HCT116 (cell line): Measurements from ENCODE around the gene CRACDL. TPM values are rescaled to one million over a fixed set of nuclear protein-coding genes. Genes with fewer than 3 reads are reported as not detected.

Source experiments
- ATAC-seq: fragments of 200-7000 bp; cut with Tn5 transposase; 2 replicates; pipeline ENCODE4 v1.9.1; 2020; ENCODE audit warnings: mild to moderate bottlenecking, moderate library complexity
- BruUV-seq: library from RNA; stranded (reverse); fragments of 400-500 nt; replicated peaks from 2 replicates; lab custom pipeline; 2021; lab: Mats Ljungman, UMichigan
- CTCF ChIA-PET: fragments of 300-600 bp; sonication (Branson Sonifier 250); formaldehyde crosslinking; loops from one replicate; lab custom pipeline; 2021; ENCODE audit warnings: antibody characterized with exemption; lab: Charles Lee
- POLR2A ChIA-PET: fragments of 300-600, 350-600 bp; sonication (Branson Sonifier 250); formaldehyde crosslinking; loops from one replicate; lab custom pipeline; 2021; ENCODE audit warnings: antibody characterized with exemption; lab: Charles Lee
- RAD21 ChIA-PET, 2 experiments: fragments of 300-600 bp; sonication (Branson Sonifier 250); formaldehyde crosslinking; loops; one replicate each; lab custom pipeline; 2023; ENCODE audit warnings: low total read pairs in 2 of 2; ENCODE audit not compliant: uncharacterized antibody in 2 of 2, unreplicated experiment in 2 of 2, low non-redundant PET in 1 of 2; lab: Charles Lee
- DNase-seq: peaks from one replicate; pipeline ENCODE4 v3.0.0-alpha.2; 2010; ENCODE audit warnings: low read depth, low spot score
- H2AFZ ChIP-seq: fragments of 200-600 bp; shearing (Covaris generic), sonication (generic); 2 replicates; pipeline ENCODE4 v1.6.1; 2017; ENCODE audit warnings: low read depth, mixed run types, mixed read lengths, antibody characterized with exemption, low read length; ENCODE audit not compliant: poor library complexity, severe bottlenecking
- H3K27ac ChIP-seq: 2 replicates; pipeline ENCODE4 v1.5.1; 2012; ENCODE audit warnings: low read depth, low read length
- H3K27me3 ChIP-seq: fragments of 200-600 bp; sonication (generic); 2 replicates; pipeline ENCODE4 v1.6.1; 2016; ENCODE audit warnings: mixed run types, low read length, mixed read lengths; ENCODE audit not compliant: insufficient read depth
- H3K36me3 ChIP-seq, 2 experiments: fragments of 200-500 bp in 1 of 2; fragments of 200-600 bp in 1 of 2; sonication (Bioruptor generic) in 1 of 2; sonication (generic) in 1 of 2; 2 replicates each; pipeline versions ENCODE4 v1.5.1 to v1.6.1; 2014 to 2016; ENCODE audit warnings: low read length in 2 of 2, inconsistent platforms in 1 of 2, mixed read lengths in 1 of 2, mixed run types in 1 of 2; ENCODE audit not compliant: insufficient read depth in 2 of 2, control insufficient read depth in 1 of 2
- H3K4me1 ChIP-seq, 2 experiments: fragments of 200-600 bp in 1 of 2; sonication (generic) in 1 of 2; 2 replicates each; pipeline versions ENCODE4 v1.5.1 to v1.6.1; 2012 to 2017; ENCODE audit warnings: low read length in 2 of 2, inconsistent platforms in 1 of 2, mild to moderate bottlenecking in 1 of 2, mixed read lengths in 1 of 2, mixed run types in 1 of 2, moderate library complexity in 1 of 2; ENCODE audit not compliant: insufficient read depth in 2 of 2, control insufficient read depth in 1 of 2
- H3K4me2 ChIP-seq: fragments of 200-600 bp; sonication (generic); 2 replicates; pipeline ENCODE4 v1.6.1; 2017; ENCODE audit warnings: mixed run types, low read length, mixed read lengths
- H3K4me3 ChIP-seq, 2 experiments: fragments of 200-600 bp in 1 of 2; sonication (generic) in 1 of 2; replicated peaks in 1 of 2; 2 replicates each; pipeline ENCODE4 v1.5.1; 2011 to 2016; ENCODE audit warnings: low read length in 2 of 2, control low read depth in 1 of 2, low read depth in 1 of 2, mild to moderate bottlenecking in 1 of 2, mixed read lengths in 1 of 2, mixed run types in 1 of 2
- H3K79me2 ChIP-seq: fragments of 200-600 bp; sonication (generic); 2 replicates; pipeline ENCODE4 v1.6.1; 2017; ENCODE audit warnings: mild to moderate bottlenecking, mixed run types, low read length, moderate library complexity, mixed read lengths; ENCODE audit not compliant: insufficient read depth
- H3K9ac ChIP-seq: fragments of 200-600 bp; sonication (generic); 2 replicates; pipeline ENCODE4 v1.6.1; 2016; ENCODE audit warnings: low read length, mixed read lengths
- H3K9me2 ChIP-seq: fragments of 200-600 bp; sonication (generic), shearing (Covaris generic); 2 replicates; pipeline ENCODE4 v1.6.1; 2017; ENCODE audit warnings: mixed run types, mild to moderate bottlenecking, moderate library complexity; ENCODE audit not compliant: insufficient read depth
- H3K9me3 ChIP-seq, 2 experiments: fragments of 200-500 bp in 1 of 2; fragments of 200-600 bp in 1 of 2; sonication (Bioruptor generic) in 1 of 2; sonication (generic) in 1 of 2; 2 replicates each; pipeline ENCODE4 v1.6.1; 2014 to 2017; ENCODE audit warnings: low read length in 2 of 2, mixed read lengths in 2 of 2, inconsistent platforms in 1 of 2, low read depth in 1 of 2, mild to moderate bottlenecking in 1 of 2, mixed run types in 1 of 2, moderate library complexity in 1 of 2; ENCODE audit not compliant: control insufficient read depth in 1 of 2, insufficient read depth in 1 of 2
- H4K20me1 ChIP-seq: fragments of 200-600 bp; sonication (generic), shearing (Covaris generic); 2 replicates; pipeline ENCODE4 v1.6.1; 2017; ENCODE audit warnings: mixed run types, mild to moderate bottlenecking, moderate library complexity; ENCODE audit not compliant: insufficient read depth
- ATF3 ChIP-seq: IDR thresholded peaks from 2 replicates; pipeline ENCODE4 v1.6.1; 2012
- CEBPB ChIP-seq: IDR thresholded peaks from 2 replicates; pipeline ENCODE4 v1.6.1; 2012; ENCODE audit warnings: low read depth
- CTCF ChIP-seq, 3 experiments: fragments of 200-600 bp in 1 of 3; sonication (generic) in 1 of 3; IDR thresholded peaks in 2 of 3; conservative IDR thresholded peaks in 1 of 3; 2 replicates each; pipeline ENCODE4 v1.5.1; 2012 to 2017; ENCODE audit warnings: low read depth in 2 of 3, low read length in 2 of 3, antibody characterized with exemption in 1 of 3, borderline replicate concordance in 1 of 3, control low read depth in 1 of 3, mild to moderate bottlenecking in 1 of 3, mixed read lengths in 1 of 3, mixed run types in 1 of 3, moderate library complexity in 1 of 3; ENCODE audit not compliant: insufficient read depth in 1 of 3
- EGR1 ChIP-seq: IDR thresholded peaks from 2 replicates; pipeline ENCODE4 v1.6.1; 2012; ENCODE audit warnings: low read depth
- JUND ChIP-seq: IDR thresholded peaks from 2 replicates; pipeline ENCODE4 v1.6.1; 2012
- MAX ChIP-seq: IDR thresholded peaks from 2 replicates; pipeline ENCODE4 v1.6.1; 2012
- POLR2AphosphoS5 ChIP-seq: IDR thresholded peaks from 2 replicates; pipeline ENCODE4 v1.6.1; 2011; ENCODE audit warnings: mild to moderate bottlenecking, low read depth, low read length, moderate library complexity
- RAD21 ChIP-seq: IDR thresholded peaks from 2 replicates; pipeline ENCODE4 v1.6.1; 2012; ENCODE audit warnings: low read depth, mild to moderate bottlenecking
- REST ChIP-seq: IDR thresholded peaks from 2 replicates; pipeline ENCODE4 v1.6.1; 2012; ENCODE audit warnings: low read depth
- SIN3A ChIP-seq: IDR thresholded peaks from 2 replicates; pipeline ENCODE4 v1.6.1; 2012; ENCODE audit warnings: low read depth
- SP1 ChIP-seq: IDR thresholded peaks from 2 replicates; pipeline ENCODE4 v1.6.1; 2012; ENCODE audit warnings: low read depth
- TCF7L2 ChIP-seq: IDR thresholded peaks from 2 replicates; pipeline ENCODE4 v1.7.0; 2011; ENCODE audit warnings: borderline replicate concordance, inconsistent platforms; ENCODE audit not compliant: insufficient read depth, insufficient read length; ENCODE audit errors: extremely low read depth
- YY1 ChIP-seq: IDR thresholded peaks from 2 replicates; pipeline ENCODE4 v1.6.1; 2011; ENCODE audit warnings: low read length, low read depth, moderate library complexity, mild to moderate bottlenecking; ENCODE audit not compliant: insufficient replicate concordance; ENCODE audit errors: extremely low read depth
- ZFX ChIP-seq: fragments of 450-650 bp; IDR thresholded peaks from 2 replicates; pipeline ENCODE4 v1.6.1; 2017
- intact Hi-C: fragments of 100-400 bp; cut with micrococcal nuclease; formaldehyde crosslinking; loops from 2 replicates; pipeline ENCODE4 v1.10.0; 2022
- total RNA-seq: library from RNA; stranded (reverse); gene quantifications from one replicate; pipeline ENCODE4 v1.2.1, GENCODE V29; 2021; ENCODE audit not compliant: unreplicated experiment

Gene CRACDL
- total RNA-seq, 1 experiment from 2014 or later, result 1.1 TPM

- DNase-seq (no peak), ATAC-seq (no peak)
- Histone ChIP-seq H3K9me3 (no peaks in the 10 kb centered on the region), H3K27me3 (no peaks in the 10 kb centered on the region), H3K4me1 (peaks cover 0 to 11% of the 10 kb centered on the region in 2 experiments; a peak in 2 of 4 replicates), H3K9ac (no peak overlapping the region), H3K36me3 (no peaks in the 10 kb centered on the region), H3K79me2 (no peaks in the 10 kb centered on the region), H4K20me1 (no peaks in the 10 kb centered on the region), H3K4me3 (no peak overlapping the region), H3K9me2 (no peaks in the 10 kb centered on the region), H3K27ac (no peak overlapping the region), H3K4me2 (no peak overlapping the region), H2AFZ (no peak overlapping the region)
- ChIA-PET RAD21 (no interaction called here), CTCF (no interaction called here), POLR2A (no interaction called here)
- TF ChIP-seq ATF3, result no peak
- no peak for TF ChIP-seq POLR2AphosphoS5
- no peak for TF ChIP-seq REST
- no peak for TF ChIP-seq RAD21
- TF ChIP-seq CTCF (IDR thresholded peaks at IDR 0.05 in 2 of 3, conservative IDR thresholded peaks at IDR 0.05 in 1 of 3; ENCODE audit: borderline replicate concordance in 1 of 3, insufficient read depth in 1 of 3, low read depth in 2 of 3, low read length in 2 of 3), result no peak
- TF ChIP-seq SP1, result no peak
- TF ChIP-seq TCF7L2, result no peak
- no peak for TF ChIP-seq MAX
- TF ChIP-seq CEBPB, result no peak
- TF ChIP-seq SIN3A, result no peak
- TF ChIP-seq YY1, result no peak
- no peak for TF ChIP-seq ZFX
- TF ChIP-seq JUND, result no peak
- no peak for TF ChIP-seq EGR1
- intact Hi-C loops, result no loop called here
- no TSS peak for BruUV-seq
Measured at GRCh38 chr2:98761267-98761781, 174.7 kb downstream of the CRACDL start.
